Measurements from ENCODE around the gene PRXL2B. TPM values are rescaled to one million over a fixed set of nuclear protein-coding genes. Genes with fewer than 3 reads are reported as not detected.
"Not testable (repeated sequence)": the region's sequence is repeated elsewhere in the genome, so short reads cannot be mapped to it uniquely, and the experiment has no call there.

Gene PRXL2B
- total RNA-seq, 2 donors from 2014 or later: 20.3 to 25.8 TPM

GRCh38 chr1:2569060-2569459, 17.5 kb upstream of the PRXL2B start:
- Histone ChIP-seq H3K4me3 (no peak overlapping the region), H3K27me3 (replicated peaks; ENCODE audit: insufficient read depth) (no peaks in the 10 kb centered on the region), H3K9me3 (no peaks in the 10 kb centered on the region), H3K4me1 (replicated peaks) (no peaks in the 10 kb centered on the region), H3K27ac (no peak overlapping the region), H3K36me3 (no peaks in the 10 kb centered on the region)
- 85% methylated on average over 15 of the region's 17 CpGs for WGBS
- DNase-seq (ENCODE audit: low spot score): no peak
- TF ChIP-seq POLR2AphosphoS5 (IDR thresholded peaks at IDR 0.05): no peak
- TF ChIP-seq POLR2A (IDR thresholded peaks at IDR 0.05): no peak
- no peak for TF ChIP-seq CTCF (IDR thresholded peaks at IDR 0.05)
- intact Hi-C loops (cut with DNase I): no loop called here

GRCh38 chr1:2569703-2570102, 16.9 kb upstream of the PRXL2B start:
- intact Hi-C loops (cut with DNase I); H3K27me3 ChIP-seq (replicated peaks; ENCODE audit: insufficient read depth): not testable (repeated sequence)
- WGBS: 84% methylated on average over 13 of the region's 13 CpGs

GRCh38 chr1:2570332-2570731, 16.2 kb upstream of the PRXL2B start:
- no peaks in the 10 kb centered on the region for H3K36me3 ChIP-seq
- no peak for DNase-seq (ENCODE audit: low spot score)
- no peak overlapping the region for H3K27ac ChIP-seq
- TF ChIP-seq CTCF (IDR thresholded peaks at IDR 0.05): no peak
- no peak for TF ChIP-seq POLR2A (IDR thresholded peaks at IDR 0.05)
- TF ChIP-seq POLR2AphosphoS5 (IDR thresholded peaks at IDR 0.05): no peak
- intact Hi-C loops (cut with DNase I): no loop called here
- no peaks in the 10 kb centered on the region for H3K4me1 ChIP-seq (replicated peaks)
- H3K27me3 ChIP-seq (replicated peaks; ENCODE audit: insufficient read depth): no peaks in the 10 kb centered on the region
- H3K9me3 ChIP-seq: no peaks in the 10 kb centered on the region
- H3K4me3 ChIP-seq: no peak overlapping the region
- WGBS: 77% methylated on average over 17 of the region's 17 CpGs

More at GRCh38 chr1:2569703-2570102, 16.9 kb upstream of the PRXL2B start:
- not testable (repeated sequence) for H3K27ac ChIP-seq; H3K9me3 ChIP-seq; DNase-seq (ENCODE audit: low spot score); H3K4me1 ChIP-seq (replicated peaks); H3K36me3 ChIP-seq; H3K4me3 ChIP-seq

GRCh38 chr1:2571348-2571747, 15.2 kb upstream of the PRXL2B start:
- TF ChIP-seq CTCF (IDR thresholded peaks at IDR 0.05) (no peak), POLR2AphosphoS5 (IDR thresholded peaks at IDR 0.05) (no peak), POLR2A (IDR thresholded peaks at IDR 0.05) (no peak)
- no peaks in the 10 kb centered on the region for H3K36me3 ChIP-seq
- no peaks in the 10 kb centered on the region for H3K9me3 ChIP-seq
- H3K27me3 ChIP-seq (replicated peaks; ENCODE audit: insufficient read depth): no peaks in the 10 kb centered on the region
- 88% methylated on average over 9 of the region's 9 CpGs for WGBS
- no peaks in the 10 kb centered on the region for H3K4me1 ChIP-seq (replicated peaks)
- intact Hi-C loops (cut with DNase I): no loop called here
- no peak overlapping the region for H3K4me3 ChIP-seq
- H3K27ac ChIP-seq: no peak overlapping the region
- DNase-seq (ENCODE audit: low spot score): no peak

- no peak for DNase-seq (ENCODE audit: low spot score)
- intact Hi-C loops (cut with DNase I): no loop called here
- Histone ChIP-seq H3K9me3 (no peaks in the 10 kb centered on the region), H3K27ac (no peak overlapping the region), H3K36me3 (no peaks in the 10 kb centered on the region), H3K4me1 (replicated peaks) (peaks cover 7% of the 10 kb centered on the region), H3K27me3 (replicated peaks; ENCODE audit: insufficient read depth) (no peaks in the 10 kb centered on the region), H3K4me3 (no peak overlapping the region)
- 96% methylated on average over 8 of the region's 8 CpGs for WGBS
- no peak for TF ChIP-seq POLR2AphosphoS5 (IDR thresholded peaks at IDR 0.05)
- no peak for TF ChIP-seq CTCF (IDR thresholded peaks at IDR 0.05)
Observed at GRCh38 chr1:2573250-2573920, 13.2 kb upstream of the PRXL2B start.
